ENCODE measurements around the gene PBXIP1. TPM values are rescaled to one million over a fixed set of nuclear protein-coding genes. Genes with fewer than 3 reads are reported as not detected.

Gene PBXIP1
- polyA plus RNA-seq, 3 donors = 23.1 to 31.7 (median 24.0) TPM

DNA sequence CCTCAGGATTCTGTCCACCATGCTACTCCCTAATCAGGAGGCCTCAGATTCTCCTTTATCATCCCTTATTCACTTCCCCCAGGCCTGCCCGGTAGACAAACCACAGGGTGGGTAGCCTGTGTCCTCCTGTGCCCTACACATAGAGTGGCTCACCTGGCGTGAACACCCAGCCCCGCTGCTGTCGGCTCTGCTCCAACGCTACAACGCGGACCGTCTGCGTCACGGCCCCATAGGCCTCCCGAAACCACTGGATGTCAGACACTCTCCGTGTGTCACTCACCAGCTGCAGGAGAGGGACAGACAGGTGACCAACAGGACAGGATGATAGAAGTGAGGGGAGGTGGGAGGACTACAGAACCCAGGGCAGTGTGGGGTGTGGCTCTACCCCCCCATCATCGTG, 29.7 kb downstream of the PBXIP1 start:
- H2AFZ ChIP-seq (ENCODE audit: insufficient read depth, low read depth, low read length, poor library complexity, severe bottlenecking) = no peak overlapping the region
- no peaks in the 10 kb centered on the region for H3K27me3 ChIP-seq (ENCODE audit: control insufficient read depth in 2 of 2, insufficient read depth in 2 of 2, low read length in 2 of 2)
- DNase-seq = no peak
- peak overlapping the region in 1 of 2 donors; percentile 51 for H3K27ac ChIP-seq (ENCODE audit: low read depth in 1 of 2, low read length in 2 of 2)
- no peaks in the 10 kb centered on the region for H3K79me2 ChIP-seq (ENCODE audit: insufficient read depth, low read length)
- Mint-ChIP-seq H3K4me3 (no peak overlapping the region), H3K9me3 (no peaks in the 10 kb centered on the region), H3K27me3 (ENCODE audit: low read depth in 3 of 3) (peaks cover 0 to 5% (median 3%) of the 10 kb centered on the region in 3 donors), H3K4me1 (peaks cover 15% of the 10 kb centered on the region), H3K36me3 (peaks cover 68 to 88% of the 10 kb centered on the region in 2 donors), H3K27ac (peak overlapping the region in 1 of 7 donors; percentile 60)
- H3K9ac ChIP-seq (ENCODE audit: insufficient read depth, low read length, poor library complexity, severe bottlenecking) = no peak overlapping the region
- no peak overlapping the region for H3K4me2 ChIP-seq (replicated peaks; ENCODE audit: extremely low read depth, low read length, poor library complexity, severe bottlenecking)
- intact Hi-C loops (cut with micrococcal nuclease) = no loop called here
- H4K20me1 ChIP-seq (ENCODE audit: insufficient read depth, low read length) = no peaks in the 10 kb centered on the region
- WGBS (ENCODE audit: insufficient coverage) = 32% methylated on average over 7 of the region's 13 CpGs
- no peak overlapping the region for H3K4me3 ChIP-seq (replicated peaks in 1 of 3; ENCODE audit: low read depth in 2 of 3, low read length in 3 of 3)
- no peaks in the 10 kb centered on the region for H3K9me3 ChIP-seq (replicated peaks in 1 of 2; ENCODE audit: control insufficient read depth in 1 of 2, insufficient read depth in 1 of 2, low read length in 2 of 2)
- peaks cover 55 to 90% of the 10 kb centered on the region in 2 donors for H3K36me3 ChIP-seq (replicated peaks in 1 of 2; ENCODE audit: control insufficient read depth in 1 of 2, insufficient read depth in 2 of 2, low read length in 2 of 2)
- TF ChIP-seq, protein P1, sequence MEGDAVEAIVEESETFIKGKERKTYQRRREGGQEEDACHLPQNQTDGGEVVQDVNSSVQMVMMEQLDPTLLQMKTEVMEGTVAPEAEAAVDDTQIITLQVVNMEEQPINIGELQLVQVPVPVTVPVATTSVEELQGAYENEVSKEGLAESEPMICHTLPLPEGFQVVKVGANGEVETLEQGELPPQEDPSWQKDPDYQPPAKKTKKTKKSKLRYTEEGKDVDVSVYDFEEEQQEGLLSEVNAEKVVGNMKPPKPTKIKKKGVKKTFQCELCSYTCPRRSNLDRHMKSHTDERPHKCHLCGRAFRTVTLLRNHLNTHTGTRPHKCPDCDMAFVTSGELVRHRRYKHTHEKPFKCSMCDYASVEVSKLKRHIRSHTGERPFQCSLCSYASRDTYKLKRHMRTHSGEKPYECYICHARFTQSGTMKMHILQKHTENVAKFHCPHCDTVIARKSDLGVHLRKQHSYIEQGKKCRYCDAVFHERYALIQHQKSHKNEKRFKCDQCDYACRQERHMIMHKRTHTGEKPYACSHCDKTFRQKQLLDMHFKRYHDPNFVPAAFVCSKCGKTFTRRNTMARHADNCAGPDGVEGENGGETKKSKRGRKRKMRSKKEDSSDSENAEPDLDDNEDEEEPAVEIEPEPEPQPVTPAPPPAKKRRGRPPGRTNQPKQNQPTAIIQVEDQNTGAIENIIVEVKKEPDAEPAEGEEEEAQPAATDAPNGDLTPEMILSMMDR (IDR thresholded peaks at IDR 0.05) = no peak
- H3K4me1 ChIP-seq (ENCODE audit: control insufficient read depth in 1 of 2, insufficient read depth in 2 of 2, low read length in 2 of 2) = peaks cover 9% of the 10 kb centered on the region in 2 donors

DNA sequence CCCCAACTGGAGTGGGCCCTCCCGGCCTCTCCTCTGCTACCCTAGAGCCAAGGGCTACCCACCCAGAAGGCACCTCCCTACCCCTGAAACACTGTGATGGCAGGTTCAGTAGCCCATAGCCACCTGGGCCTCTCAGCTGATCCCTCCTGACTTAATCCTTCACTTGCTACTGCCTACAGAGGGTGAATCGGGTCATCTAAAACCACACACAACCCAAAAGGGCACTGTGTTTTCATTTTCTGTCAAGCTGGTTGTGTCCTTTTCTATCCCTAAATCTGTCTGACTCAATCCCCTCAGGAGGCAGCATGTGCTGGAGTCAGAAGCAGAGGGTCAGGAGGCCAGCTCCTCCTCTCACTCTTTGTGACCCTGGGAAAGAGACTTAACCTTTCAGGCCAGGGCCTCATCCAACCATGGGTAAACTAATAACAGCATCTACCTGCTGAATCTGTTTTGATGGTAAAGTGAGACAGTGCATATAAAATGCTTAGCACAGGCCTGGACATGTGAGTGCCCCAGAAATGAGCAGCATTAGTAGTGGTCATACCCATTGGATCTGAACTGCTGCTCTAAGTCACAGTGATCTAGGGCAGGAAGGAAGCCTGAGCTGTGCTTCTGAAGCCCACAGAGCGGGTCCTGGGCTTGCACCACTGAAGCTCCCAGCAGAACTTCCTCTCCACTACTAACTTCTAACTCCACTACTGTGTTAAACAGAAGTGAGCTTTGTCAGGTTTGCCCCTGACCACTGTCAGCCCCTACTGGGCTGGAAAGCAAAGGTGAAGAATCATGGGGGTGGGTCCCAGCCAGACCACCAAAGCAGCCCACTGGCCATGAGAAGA, 30.3 kb downstream of the PBXIP1 start:
- Histone ChIP-seq H3K27me3 (ENCODE audit: control insufficient read depth in 2 of 2, insufficient read depth in 2 of 2, low read length in 2 of 2) (no peaks in the 10 kb centered on the region), H3K4me2 (replicated peaks; ENCODE audit: extremely low read depth, low read length, poor library complexity, severe bottlenecking) (no peak overlapping the region), H3K79me2 (ENCODE audit: insufficient read depth, low read length) (no peaks in the 10 kb centered on the region), H4K20me1 (ENCODE audit: insufficient read depth, low read length) (no peaks in the 10 kb centered on the region), H3K9me3 (replicated peaks in 1 of 2; ENCODE audit: control insufficient read depth in 1 of 2, insufficient read depth in 1 of 2, low read length in 2 of 2) (no peaks in the 10 kb centered on the region), H3K9ac (ENCODE audit: insufficient read depth, low read length, poor library complexity, severe bottlenecking) (no peak overlapping the region), H2AFZ (ENCODE audit: insufficient read depth, low read depth, low read length, poor library complexity, severe bottlenecking) (no peak overlapping the region), H3K36me3 (replicated peaks in 1 of 2; ENCODE audit: control insufficient read depth in 1 of 2, insufficient read depth in 2 of 2, low read length in 2 of 2) (peaks cover 55 to 89% of the 10 kb centered on the region in 2 donors), H3K4me1 (ENCODE audit: control insufficient read depth in 1 of 2, insufficient read depth in 2 of 2, low read length in 2 of 2) (peaks cover 9% of the 10 kb centered on the region in 2 donors), H3K27ac (ENCODE audit: low read depth in 1 of 2, low read length in 2 of 2) (peak overlapping the region in 1 of 2 donors; percentile 51), H3K4me3 (replicated peaks in 1 of 3; ENCODE audit: low read depth in 2 of 3, low read length in 3 of 3) (no peak overlapping the region)
- Mint-ChIP-seq H3K4me1 (peaks cover 15% of the 10 kb centered on the region), H3K27me3 (ENCODE audit: low read depth in 3 of 3) (peaks cover 0 to 3% (median 1%) of the 10 kb centered on the region in 3 donors), H3K36me3 (peaks cover 71 to 88% of the 10 kb centered on the region in 2 donors), H3K27ac (peak overlapping the region in 2 of 7 donors; percentile 60 to 72), H3K4me3 (no peak overlapping the region), H3K9me3 (no peaks in the 10 kb centered on the region)
- intact Hi-C loops (cut with micrococcal nuclease) = no loop called here
- WGBS (ENCODE audit: insufficient coverage) = 88% methylated on average over 1 of the region's 3 CpGs
- no peak for DNase-seq
- TF ChIP-seq, protein P1 (IDR thresholded peaks at IDR 0.05) = no peak
